OCI-LY7 (cell line): ENCODE results near the gene GDF3.

Source experiments
- EZH2phosphoT487 ChIP-seq: fragments of 200-600 bp; sonication (generic); IDR thresholded peaks from 2 replicates; pipeline ENCODE4 v1.6.1; 2018; ENCODE audit warnings: low read depth, borderline replicate concordance, mild to moderate bottlenecking, mixed run types, antibody characterized with exemption, low read length, moderate library complexity, mixed read lengths
- TF ChIP-seq, protein P1 (sequence below): fragments of 200-600 bp; sonication (generic); conservative IDR thresholded peaks from 2 replicates; pipeline ENCODE4 v1.5.1; 2014; ENCODE audit warnings: mild to moderate bottlenecking, antibody characterized with exemption, low read length, moderate library complexity, mixed read lengths

DNA sequence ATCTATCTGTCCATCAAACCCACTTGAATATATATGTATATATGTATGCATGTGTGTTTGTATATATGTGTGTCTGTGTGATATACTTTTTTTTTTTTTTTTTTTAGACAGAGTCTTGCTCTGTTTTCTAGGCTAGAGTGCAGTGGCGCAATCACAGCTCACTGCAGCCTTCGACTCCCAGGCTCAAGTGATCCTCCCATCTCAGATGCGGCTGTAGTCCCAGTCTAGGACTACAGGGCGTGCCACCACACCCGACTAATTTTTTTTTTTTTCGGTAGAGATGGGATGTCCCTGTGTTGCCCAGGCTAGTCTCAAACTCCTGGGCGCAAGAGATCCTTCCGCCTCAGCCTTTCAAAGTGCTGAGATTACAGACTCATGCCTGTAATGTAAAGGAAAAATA lies 16.8 kb downstream of the GDF3 start:
- TF ChIP-seq, protein P1, sequence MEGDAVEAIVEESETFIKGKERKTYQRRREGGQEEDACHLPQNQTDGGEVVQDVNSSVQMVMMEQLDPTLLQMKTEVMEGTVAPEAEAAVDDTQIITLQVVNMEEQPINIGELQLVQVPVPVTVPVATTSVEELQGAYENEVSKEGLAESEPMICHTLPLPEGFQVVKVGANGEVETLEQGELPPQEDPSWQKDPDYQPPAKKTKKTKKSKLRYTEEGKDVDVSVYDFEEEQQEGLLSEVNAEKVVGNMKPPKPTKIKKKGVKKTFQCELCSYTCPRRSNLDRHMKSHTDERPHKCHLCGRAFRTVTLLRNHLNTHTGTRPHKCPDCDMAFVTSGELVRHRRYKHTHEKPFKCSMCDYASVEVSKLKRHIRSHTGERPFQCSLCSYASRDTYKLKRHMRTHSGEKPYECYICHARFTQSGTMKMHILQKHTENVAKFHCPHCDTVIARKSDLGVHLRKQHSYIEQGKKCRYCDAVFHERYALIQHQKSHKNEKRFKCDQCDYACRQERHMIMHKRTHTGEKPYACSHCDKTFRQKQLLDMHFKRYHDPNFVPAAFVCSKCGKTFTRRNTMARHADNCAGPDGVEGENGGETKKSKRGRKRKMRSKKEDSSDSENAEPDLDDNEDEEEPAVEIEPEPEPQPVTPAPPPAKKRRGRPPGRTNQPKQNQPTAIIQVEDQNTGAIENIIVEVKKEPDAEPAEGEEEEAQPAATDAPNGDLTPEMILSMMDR, result no peak
- no peak for TF ChIP-seq EZH2phosphoT487
